SKM-1 treated with dmso at 0.1 percent for 144 hours (cell line): Measurements from ENCODE around the gene TMEM86B.
"Not testable (repeated sequence)": the region's sequence is repeated elsewhere in the genome, so short reads cannot be mapped to it uniquely, and the experiment has no call there.

Experiments
- DNase-seq: peaks from one replicate; lab custom pipeline; 2025; ENCODE audit not compliant: unreplicated experiment; lab: John Stamatoyannopoulos, UW

The TMEM86B gene

GRCh38 chr19:55223291-55224037, 5.1 kb downstream of the TMEM86B start:
- DNase-seq, result no peak

- no peak for DNase-seq
These were observed 8.0 kb downstream of the TMEM86B start for GRCh38 chr19:55220525-55220924.

- peak; percentile 72 for DNase-seq
These were observed 11.9 kb downstream of the TMEM86B start for GRCh38 chr19:55216461-55217198.

DNA sequence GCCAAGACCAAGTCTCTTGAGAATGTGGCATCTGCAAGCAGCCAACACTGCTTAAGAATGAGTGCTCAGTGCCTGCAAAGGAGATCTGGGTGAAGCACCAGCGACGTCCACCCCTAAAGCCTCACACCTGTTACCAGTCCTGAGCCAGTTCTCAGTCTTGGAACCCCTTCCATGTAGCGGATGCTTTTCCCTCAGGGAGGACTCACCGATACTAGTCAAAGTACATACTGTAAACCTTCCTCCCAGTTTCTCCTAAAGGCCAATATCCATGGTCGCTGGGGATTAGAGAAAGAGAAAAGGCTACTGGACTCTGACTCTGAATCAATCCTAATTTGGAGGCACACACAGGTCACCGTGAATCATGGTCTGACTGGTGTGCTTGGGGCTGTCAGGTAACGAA, 15.0 kb downstream of the TMEM86B start:
- DNase-seq, result no peak

DNA sequence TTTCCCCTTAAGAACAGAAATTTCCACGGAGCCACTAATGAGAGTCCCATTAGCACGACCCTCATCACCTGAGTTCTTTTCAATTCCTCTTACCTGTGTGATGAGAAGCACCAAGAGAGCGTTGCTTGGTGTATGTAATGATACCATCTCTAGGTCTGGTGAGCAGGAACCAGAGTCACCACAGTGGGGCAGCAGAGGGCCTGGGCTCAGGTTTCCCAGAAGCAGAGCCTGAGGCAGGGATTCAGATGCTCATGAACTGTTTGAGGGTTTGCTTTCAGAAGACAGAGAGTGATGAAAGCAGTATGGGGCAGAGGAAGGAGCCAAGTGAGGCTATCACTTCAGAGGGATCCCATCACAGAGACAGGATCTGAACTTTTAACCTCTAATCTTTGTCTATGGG, 16.1 kb downstream of the TMEM86B start:
- DNase-seq, result no peak

GRCh38 chr19:55209693-55210472, 18.7 kb downstream of the TMEM86B start:
- DNase-seq, result no peak

DNA sequence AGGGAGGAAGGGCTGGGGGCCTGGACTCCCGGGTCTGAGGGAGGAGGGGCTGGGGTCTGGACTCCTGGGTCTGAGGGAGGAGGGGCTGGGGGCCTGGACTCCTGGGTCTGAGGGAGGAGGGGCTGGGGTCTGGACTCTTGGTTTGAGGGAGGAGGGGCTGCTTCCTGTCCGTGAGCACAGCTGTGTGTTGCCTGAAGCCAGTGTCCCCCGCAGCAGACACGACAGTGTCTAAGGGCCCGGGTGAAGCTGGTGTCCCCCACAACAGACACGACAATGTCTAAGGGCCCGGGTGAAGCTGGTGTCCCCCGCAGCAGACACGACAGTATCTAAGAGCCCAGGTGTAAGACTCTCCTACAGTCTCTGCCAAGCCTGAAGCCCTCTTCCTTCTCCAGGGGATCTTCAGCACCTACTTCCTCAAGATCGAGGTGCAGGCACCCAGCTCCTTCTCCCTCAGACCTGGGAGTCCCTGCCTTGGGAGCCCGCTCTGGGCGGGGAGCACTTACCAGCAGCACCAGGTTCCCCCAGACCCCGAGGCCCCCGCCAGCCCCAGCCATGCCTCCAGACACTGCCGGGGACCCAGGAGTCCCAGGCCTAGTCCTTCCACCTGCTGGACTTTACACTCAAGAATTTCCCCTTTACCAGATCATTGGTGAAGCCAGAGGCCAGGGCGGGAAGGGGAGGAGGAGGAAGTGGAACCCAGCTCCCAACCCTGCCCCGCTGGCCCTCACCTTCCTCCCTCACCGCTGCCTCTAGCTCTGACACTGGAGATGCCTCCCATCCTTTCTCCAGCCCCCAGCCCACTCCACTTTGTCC, 19.5 kb downstream of the TMEM86B start, which contains the start of gene PTPRH:
Gene PTPRH, minus strand, starts transcription at position 622 of the 813 bp plus-strand sequence. Its CDS starts 68 bp downstream, at position 554.
- peak; percentile 17 for DNase-seq

GRCh38 chr19:55206664-55207500, 21.7 kb downstream of the TMEM86B start:
- DNase-seq, result peak; percentile 55

DNA sequence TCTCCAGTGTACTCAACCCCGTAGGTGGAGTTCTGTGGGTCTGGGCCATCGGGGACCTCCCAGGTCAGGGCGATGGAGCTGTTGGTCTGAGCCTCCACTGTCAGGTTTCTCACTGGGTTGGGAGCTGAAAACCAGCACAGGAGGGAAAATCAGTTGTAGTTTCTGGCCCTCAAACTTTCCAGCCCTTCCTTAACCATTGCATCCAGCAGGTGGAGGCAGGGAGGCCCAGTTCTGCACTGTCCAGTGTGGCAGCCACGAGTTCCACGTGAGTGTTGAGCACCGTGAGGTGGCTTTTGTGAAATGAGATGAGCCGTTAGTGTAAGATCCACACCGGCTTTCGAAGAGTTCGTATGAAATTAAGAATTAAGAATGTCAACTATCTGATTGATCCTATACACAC, 26.4 kb downstream of the TMEM86B start:
- not testable (repeated sequence) for DNase-seq

DNA sequence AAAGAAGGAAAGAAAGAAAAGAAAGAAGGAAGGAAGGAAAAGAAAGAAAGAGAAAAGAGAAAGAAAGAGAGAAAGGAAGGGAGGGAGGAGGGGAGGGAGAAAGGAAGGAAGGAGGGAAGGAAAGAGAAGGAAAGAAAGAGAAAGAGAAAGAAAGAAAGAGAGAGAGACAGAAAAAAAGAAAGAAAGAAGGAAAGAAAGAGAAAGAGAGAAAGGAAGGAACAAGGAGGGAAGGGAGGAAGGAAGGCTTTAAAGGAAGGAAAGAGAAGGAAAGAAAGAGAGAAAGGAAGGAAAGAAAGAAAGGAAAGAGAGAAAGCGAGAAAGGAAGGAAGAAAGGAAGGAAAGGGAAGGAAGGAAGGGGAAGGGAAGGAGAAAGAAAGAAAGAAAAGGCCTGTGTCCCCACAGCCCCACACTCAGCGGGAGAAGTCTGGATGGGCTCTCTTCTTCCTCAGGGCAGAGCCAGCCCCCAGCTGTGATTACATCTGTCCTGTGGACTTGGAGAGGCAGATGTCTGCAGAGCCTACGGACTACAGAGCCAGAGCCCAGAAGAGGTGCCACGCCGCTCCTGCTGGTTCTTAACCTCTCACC, 28.9 kb downstream of the TMEM86B start:
- DNase-seq, result no peak

- DNase-seq, result no peak
These were observed 29.9 kb downstream of the TMEM86B start for GRCh38 chr19:55198651-55199050.

DNA sequence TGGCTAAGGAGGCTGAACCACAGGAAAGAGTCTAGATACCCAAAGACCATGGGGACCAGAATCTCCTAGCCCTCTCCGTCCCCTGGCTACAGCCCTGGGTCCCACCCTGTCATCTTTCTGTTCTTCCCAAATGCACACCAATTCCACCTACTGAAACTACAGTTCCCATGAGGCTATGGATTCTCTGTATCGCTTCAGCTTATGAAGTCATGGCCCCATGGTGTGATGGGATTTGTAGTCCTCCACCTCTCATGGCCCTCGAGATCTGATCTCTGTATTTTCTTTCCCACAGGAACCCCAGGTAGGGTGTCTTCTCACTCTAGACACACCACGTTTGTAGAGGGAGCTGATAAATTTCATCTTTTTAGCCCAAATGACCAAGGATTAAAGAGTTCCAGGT, 31.0 kb downstream of the TMEM86B start:
- DNase-seq, result no peak

GRCh38 chr19:55196803-55197202, 31.8 kb downstream of the TMEM86B start:
- DNase-seq, result no peak

DNA sequence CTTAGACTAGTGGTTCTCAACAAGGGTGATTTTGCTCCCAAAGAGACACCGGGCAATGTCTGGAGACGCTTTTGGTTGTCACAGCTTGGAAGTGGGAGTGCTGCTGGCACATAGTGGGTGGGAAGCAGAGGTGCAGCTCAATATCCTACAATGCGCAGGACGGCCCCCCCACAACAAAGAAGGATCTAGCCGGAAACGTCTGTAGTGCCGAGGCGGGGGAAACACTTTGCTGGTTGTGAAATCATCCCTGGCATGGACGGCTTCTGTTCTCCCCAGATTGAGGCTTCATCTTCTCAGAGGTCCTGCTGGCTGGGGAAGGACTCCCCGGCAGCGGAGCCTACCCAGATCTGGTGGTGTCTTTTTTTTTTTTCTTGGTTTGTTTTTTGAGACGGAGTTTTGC, 35.1 kb downstream of the TMEM86B start:
- DNase-seq, result no peak

GRCh38 chr19:55189403-55189835, 39.1 kb downstream of the TMEM86B start:
- DNase-seq, result no peak

DNA sequence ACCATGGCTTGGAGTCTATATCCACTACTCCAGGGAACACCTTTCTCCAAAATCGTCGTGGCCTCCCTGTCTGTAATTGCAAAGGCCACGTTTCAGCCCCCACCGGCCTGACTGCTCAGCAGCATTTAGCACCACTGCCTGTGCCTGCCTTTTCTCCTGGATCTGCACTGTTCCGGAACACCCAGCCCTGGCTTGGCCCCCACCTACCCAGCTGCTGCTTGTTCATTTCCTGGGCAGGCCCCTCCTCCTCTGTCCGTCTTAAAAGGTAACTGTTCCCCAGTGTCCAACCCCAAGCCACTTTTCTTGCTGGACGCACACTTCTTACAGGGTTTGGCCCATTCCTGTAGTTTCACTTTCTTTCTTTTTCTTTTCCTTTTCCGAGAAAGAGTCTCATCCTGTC, 39.9 kb downstream of the TMEM86B start:
- no peak for DNase-seq

DNA sequence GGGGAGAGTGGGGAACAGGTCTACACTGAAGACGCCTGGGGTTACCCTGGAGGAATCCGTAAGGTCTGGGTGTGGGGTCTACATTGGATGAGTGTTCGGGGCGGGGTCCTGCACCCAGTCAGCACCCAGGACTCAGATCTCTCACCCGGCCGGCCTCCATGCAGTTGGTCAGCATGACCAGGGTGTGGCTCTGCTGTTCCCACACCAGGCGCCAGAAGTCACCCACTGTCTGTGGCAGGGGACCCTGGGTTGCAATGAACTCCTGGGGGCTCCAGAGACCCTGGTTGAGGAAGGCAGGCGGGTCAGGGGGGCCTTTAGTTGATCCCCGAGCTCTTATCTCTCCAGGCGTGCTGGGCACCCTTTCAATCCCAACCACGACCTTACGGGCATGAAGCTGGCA, 42.5 kb downstream of the TMEM86B start:
- no peak for DNase-seq

DNA sequence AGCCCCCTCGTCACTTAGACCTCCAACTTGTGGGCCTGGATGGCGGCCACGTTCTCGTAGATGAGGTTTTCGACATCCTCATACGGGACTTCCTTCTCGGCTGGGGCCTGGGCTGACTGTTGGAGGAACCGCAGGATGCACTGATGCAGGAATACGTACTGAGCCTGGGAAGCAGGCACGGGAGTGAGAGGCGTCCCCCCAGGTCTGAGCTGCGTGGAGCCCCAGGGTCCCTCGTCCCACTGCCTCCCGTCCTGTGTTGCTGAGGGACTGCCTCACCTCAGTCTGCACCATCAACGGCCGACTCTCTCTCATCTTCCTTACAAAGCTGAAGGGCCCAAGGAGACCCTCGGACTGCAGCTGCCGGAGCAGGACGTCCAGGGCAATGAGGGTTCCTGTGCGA, 46.8 kb downstream of the TMEM86B start:
- DNase-seq, result no peak
